ENCODE results near the gene NTSR1. TPM values are rescaled to one million over a fixed set of nuclear protein-coding genes. Genes with fewer than 3 reads are reported as not detected.

NTSR1 gene
- total and polyA plus RNA-seq, 2 experiments from 2014 or later, result 0.15 to 1.4 TPM

DNA sequence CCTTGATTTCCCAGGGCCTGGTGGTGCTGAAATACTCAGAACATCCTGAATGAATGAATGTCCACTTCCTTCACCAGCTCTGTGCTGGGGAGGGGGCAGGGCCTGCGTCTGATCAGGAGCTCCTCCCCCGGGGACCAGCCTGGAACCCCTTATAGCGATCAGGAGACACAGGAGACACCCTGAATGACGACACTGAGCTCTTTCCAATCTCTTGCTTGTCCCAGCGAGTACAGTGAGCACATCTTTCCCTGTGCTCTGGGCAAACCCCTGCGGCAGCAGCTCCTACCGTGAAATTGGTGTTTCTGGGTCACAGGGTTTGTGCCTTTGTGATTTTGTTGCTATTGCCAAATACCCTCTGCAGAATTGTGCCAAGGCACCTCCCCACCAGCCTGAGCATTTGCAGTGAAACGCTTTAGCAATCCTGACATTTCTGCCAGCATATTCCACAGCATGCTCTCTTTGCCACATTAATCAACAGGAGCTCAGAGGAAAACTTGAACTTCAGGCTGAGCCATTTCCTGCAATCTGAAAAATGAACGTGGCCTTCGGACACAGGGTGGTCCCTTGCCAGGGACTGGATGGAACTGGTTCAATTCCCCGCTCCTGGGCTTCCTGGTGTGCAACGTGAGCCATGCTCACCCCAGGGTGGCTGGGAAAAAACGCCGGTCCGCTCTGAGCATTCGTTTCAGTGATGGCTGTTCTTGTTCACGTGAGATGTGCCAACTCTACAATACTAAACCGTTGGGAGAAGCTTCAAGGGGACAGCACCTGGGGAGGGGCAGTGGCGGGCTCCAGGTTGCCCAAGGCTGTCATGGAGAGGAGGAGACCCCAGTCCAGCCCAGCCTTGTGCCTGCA, 64.6 kb downstream of the NTSR1 start:
- 0 out of 2 replicates have a peak, but pooled peaks cover 2% of the 10 kb centered on the region for H3F3A ChIP-seq (replicated peaks; ENCODE audit: low read depth)
- Mint-ChIP-seq H3K4me3 (no peak overlapping the region; the same call in 2 of the 3 replicates), H3K9me3 (no peaks in the 10 kb centered on the region), H3K27ac (no peak overlapping the region; the same call in 1 of the 2 replicates), H3K27me3 (ENCODE audit: insufficient read depth, low read depth, poor library complexity) (peaks cover 3% of the 10 kb centered on the region), H3K4me1 (peaks cover 27% of the 10 kb centered on the region), H3K36me3 (ENCODE audit: low read depth) (no peaks in the 10 kb centered on the region)
- no peaks in the 10 kb centered on the region for H3K9me2 ChIP-seq (ENCODE audit: insufficient read depth)
- no peak overlapping the region for H3K4me3 ChIP-seq
- H3K4me1 ChIP-seq (ENCODE audit: insufficient read depth), result no peaks in the 10 kb centered on the region; the same call in none of the 2 replicates
- H2AFZ ChIP-seq, result no peak overlapping the region
- DNase-seq (ENCODE audit: low spot score), result no peak
- no peak for ATAC-seq
- no peaks in the 10 kb centered on the region for H3K36me3 ChIP-seq (ENCODE audit: insufficient read depth)
- H3K27ac ChIP-seq (ENCODE audit: low read depth), result 0 out of 2 replicates have a peak overlapping the region, but pooled peaks have one; percentile 45
- H3K4me2 ChIP-seq, result no peak overlapping the region
- H3K79me2 ChIP-seq (replicated peaks; ENCODE audit: insufficient read depth), result no peaks in the 10 kb centered on the region
- TF ChIP-seq NANOG (IDR thresholded peaks at IDR 0.05; ENCODE audit: borderline replicate concordance) (no peak), EZH2phosphoT487 (IDR thresholded peaks at IDR 0.05; ENCODE audit: unreplicated experiment) (no peak), STAT1 (IDR thresholded peaks at IDR 0.05; ENCODE audit: unreplicated experiment) (no peak), CTCF (conservative IDR thresholded peaks at IDR 0.05; ENCODE audit: low read depth in 2 of 2) (no peak), JUNB (IDR thresholded peaks at IDR 0.05; ENCODE audit: unreplicated experiment) (no peak), ZNF331 (CRISPR knock-in tag; IDR thresholded peaks at IDR 0.05; ENCODE audit: low read depth) (no peak), ZNF462 (CRISPR knock-in tag; IDR thresholded peaks at IDR 0.05) (no peak)
- TF ChIP-seq, protein P1, sequence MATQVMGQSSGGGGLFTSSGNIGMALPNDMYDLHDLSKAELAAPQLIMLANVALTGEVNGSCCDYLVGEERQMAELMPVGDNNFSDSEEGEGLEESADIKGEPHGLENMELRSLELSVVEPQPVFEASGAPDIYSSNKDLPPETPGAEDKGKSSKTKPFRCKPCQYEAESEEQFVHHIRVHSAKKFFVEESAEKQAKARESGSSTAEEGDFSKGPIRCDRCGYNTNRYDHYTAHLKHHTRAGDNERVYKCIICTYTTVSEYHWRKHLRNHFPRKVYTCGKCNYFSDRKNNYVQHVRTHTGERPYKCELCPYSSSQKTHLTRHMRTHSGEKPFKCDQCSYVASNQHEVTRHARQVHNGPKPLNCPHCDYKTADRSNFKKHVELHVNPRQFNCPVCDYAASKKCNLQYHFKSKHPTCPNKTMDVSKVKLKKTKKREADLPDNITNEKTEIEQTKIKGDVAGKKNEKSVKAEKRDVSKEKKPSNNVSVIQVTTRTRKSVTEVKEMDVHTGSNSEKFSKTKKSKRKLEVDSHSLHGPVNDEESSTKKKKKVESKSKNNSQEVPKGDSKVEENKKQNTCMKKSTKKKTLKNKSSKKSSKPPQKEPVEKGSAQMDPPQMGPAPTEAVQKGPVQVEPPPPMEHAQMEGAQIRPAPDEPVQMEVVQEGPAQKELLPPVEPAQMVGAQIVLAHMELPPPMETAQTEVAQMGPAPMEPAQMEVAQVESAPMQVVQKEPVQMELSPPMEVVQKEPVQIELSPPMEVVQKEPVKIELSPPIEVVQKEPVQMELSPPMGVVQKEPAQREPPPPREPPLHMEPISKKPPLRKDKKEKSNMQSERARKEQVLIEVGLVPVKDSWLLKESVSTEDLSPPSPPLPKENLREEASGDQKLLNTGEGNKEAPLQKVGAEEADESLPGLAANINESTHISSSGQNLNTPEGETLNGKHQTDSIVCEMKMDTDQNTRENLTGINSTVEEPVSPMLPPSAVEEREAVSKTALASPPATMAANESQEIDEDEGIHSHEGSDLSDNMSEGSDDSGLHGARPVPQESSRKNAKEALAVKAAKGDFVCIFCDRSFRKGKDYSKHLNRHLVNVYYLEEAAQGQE (IDR thresholded peaks at IDR 0.05; ENCODE audit: unreplicated experiment), result no peak
- no peaks in the 10 kb centered on the region for H4K20me1 ChIP-seq (replicated peaks; ENCODE audit: insufficient read depth)
- no peaks in the 10 kb centered on the region for H3K27me3 ChIP-seq (ENCODE audit: insufficient read depth)

Data from GM23338 (cell line).